GM23338 (cell line): ENCODE measurements around the gene KIAA1586.
"Not testable (repeated sequence)": the region's sequence is repeated elsewhere in the genome, so short reads cannot be mapped to it uniquely, and the experiment has no call there.

ENCODE experiments used
- CREB1 ChIP-seq: fragments of 250-450 bp; sonication (Bioruptor Pico); IDR thresholded peaks from 2 replicates; pipeline ENCODE4 v1.5.0; 2020; ENCODE audit warnings: low read depth, mild to moderate bottlenecking, moderate library complexity
- CTCF ChIP-seq, 2 experiments: fragments of 200-600 bp in 1 of 2; sonication (generic) in 1 of 2; conservative IDR thresholded peaks; 2 replicates each; pipeline versions ENCODE4 v1.5.1 to v1.6.1; 2016 to 2017; ENCODE audit warnings: antibody characterized with exemption in 2 of 2, low read depth in 2 of 2, mild to moderate bottlenecking in 2 of 2, moderate library complexity in 1 of 2
- EZH2 ChIP-seq: fragments of 200-600 bp; sonication (generic); IDR thresholded peaks from one replicate; pipeline ENCODE4 v1.8.0; 2017; ENCODE audit warnings: antibody characterized with exemption, mild to moderate bottlenecking, low read depth; ENCODE audit not compliant: unreplicated experiment
- EZH2phosphoT487 ChIP-seq: fragments of 200-600 bp; sonication (generic); IDR thresholded peaks from one replicate; pipeline ENCODE4 v1.8.1; 2018; ENCODE audit warnings: antibody characterized with exemption; ENCODE audit not compliant: unreplicated experiment
- JUNB ChIP-seq: IDR thresholded peaks from one replicate; pipeline ENCODE4 v1.6.1; 2016; ENCODE audit warnings: antibody characterized with exemption; ENCODE audit not compliant: unreplicated experiment
- NANOG ChIP-seq: IDR thresholded peaks from 2 replicates; pipeline ENCODE4 v1.6.1; 2016; ENCODE audit warnings: antibody characterized with exemption, borderline replicate concordance
- POLR2AphosphoS5 ChIP-seq: IDR thresholded peaks from 2 replicates; pipeline ENCODE4 v1.6.1; 2016; ENCODE audit warnings: antibody characterized with exemption, low read depth
- STAT1 ChIP-seq: IDR thresholded peaks from one replicate; pipeline ENCODE4 v1.6.1; 2016; ENCODE audit warnings: antibody characterized with exemption; ENCODE audit not compliant: unreplicated experiment
- ZNF114 ChIP-seq: fragments of 250-450 bp; sonication (Bioruptor Pico); IDR thresholded peaks from 2 replicates; pipeline ENCODE4 v1.5.0; 2020; ENCODE audit warnings: mild to moderate bottlenecking, moderate library complexity
- TF ChIP-seq, protein P1 (sequence below): IDR thresholded peaks from one replicate; pipeline ENCODE4 v1.6.1; 2018; ENCODE audit warnings: antibody characterized with exemption; ENCODE audit not compliant: unreplicated experiment
- TF ChIP-seq, protein P2 (sequence below): fragments of 250-450 bp; sonication (Bioruptor Pico); IDR thresholded peaks from 2 replicates; pipeline ENCODE4 v1.5.0; 2020; ENCODE audit warnings: mild to moderate bottlenecking, moderate library complexity
- TF ChIP-seq, protein P3 (sequence below): IDR thresholded peaks from 2 replicates; pipeline ENCODE4 v1.6.1; 2016; ENCODE audit warnings: antibody characterized with exemption

- not testable (repeated sequence) for TF ChIP-seq EZH2phosphoT487; CTCF (conservative IDR thresholded peaks at IDR 0.05; ENCODE audit: low read depth in 2 of 2); POLR2AphosphoS5; EZH2; NANOG; STAT1; CREB1 (CRISPR knock-in tag); JUNB; ZNF114
- TF ChIP-seq, protein P1, sequence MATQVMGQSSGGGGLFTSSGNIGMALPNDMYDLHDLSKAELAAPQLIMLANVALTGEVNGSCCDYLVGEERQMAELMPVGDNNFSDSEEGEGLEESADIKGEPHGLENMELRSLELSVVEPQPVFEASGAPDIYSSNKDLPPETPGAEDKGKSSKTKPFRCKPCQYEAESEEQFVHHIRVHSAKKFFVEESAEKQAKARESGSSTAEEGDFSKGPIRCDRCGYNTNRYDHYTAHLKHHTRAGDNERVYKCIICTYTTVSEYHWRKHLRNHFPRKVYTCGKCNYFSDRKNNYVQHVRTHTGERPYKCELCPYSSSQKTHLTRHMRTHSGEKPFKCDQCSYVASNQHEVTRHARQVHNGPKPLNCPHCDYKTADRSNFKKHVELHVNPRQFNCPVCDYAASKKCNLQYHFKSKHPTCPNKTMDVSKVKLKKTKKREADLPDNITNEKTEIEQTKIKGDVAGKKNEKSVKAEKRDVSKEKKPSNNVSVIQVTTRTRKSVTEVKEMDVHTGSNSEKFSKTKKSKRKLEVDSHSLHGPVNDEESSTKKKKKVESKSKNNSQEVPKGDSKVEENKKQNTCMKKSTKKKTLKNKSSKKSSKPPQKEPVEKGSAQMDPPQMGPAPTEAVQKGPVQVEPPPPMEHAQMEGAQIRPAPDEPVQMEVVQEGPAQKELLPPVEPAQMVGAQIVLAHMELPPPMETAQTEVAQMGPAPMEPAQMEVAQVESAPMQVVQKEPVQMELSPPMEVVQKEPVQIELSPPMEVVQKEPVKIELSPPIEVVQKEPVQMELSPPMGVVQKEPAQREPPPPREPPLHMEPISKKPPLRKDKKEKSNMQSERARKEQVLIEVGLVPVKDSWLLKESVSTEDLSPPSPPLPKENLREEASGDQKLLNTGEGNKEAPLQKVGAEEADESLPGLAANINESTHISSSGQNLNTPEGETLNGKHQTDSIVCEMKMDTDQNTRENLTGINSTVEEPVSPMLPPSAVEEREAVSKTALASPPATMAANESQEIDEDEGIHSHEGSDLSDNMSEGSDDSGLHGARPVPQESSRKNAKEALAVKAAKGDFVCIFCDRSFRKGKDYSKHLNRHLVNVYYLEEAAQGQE = not testable (repeated sequence)
- TF ChIP-seq, protein P2, sequence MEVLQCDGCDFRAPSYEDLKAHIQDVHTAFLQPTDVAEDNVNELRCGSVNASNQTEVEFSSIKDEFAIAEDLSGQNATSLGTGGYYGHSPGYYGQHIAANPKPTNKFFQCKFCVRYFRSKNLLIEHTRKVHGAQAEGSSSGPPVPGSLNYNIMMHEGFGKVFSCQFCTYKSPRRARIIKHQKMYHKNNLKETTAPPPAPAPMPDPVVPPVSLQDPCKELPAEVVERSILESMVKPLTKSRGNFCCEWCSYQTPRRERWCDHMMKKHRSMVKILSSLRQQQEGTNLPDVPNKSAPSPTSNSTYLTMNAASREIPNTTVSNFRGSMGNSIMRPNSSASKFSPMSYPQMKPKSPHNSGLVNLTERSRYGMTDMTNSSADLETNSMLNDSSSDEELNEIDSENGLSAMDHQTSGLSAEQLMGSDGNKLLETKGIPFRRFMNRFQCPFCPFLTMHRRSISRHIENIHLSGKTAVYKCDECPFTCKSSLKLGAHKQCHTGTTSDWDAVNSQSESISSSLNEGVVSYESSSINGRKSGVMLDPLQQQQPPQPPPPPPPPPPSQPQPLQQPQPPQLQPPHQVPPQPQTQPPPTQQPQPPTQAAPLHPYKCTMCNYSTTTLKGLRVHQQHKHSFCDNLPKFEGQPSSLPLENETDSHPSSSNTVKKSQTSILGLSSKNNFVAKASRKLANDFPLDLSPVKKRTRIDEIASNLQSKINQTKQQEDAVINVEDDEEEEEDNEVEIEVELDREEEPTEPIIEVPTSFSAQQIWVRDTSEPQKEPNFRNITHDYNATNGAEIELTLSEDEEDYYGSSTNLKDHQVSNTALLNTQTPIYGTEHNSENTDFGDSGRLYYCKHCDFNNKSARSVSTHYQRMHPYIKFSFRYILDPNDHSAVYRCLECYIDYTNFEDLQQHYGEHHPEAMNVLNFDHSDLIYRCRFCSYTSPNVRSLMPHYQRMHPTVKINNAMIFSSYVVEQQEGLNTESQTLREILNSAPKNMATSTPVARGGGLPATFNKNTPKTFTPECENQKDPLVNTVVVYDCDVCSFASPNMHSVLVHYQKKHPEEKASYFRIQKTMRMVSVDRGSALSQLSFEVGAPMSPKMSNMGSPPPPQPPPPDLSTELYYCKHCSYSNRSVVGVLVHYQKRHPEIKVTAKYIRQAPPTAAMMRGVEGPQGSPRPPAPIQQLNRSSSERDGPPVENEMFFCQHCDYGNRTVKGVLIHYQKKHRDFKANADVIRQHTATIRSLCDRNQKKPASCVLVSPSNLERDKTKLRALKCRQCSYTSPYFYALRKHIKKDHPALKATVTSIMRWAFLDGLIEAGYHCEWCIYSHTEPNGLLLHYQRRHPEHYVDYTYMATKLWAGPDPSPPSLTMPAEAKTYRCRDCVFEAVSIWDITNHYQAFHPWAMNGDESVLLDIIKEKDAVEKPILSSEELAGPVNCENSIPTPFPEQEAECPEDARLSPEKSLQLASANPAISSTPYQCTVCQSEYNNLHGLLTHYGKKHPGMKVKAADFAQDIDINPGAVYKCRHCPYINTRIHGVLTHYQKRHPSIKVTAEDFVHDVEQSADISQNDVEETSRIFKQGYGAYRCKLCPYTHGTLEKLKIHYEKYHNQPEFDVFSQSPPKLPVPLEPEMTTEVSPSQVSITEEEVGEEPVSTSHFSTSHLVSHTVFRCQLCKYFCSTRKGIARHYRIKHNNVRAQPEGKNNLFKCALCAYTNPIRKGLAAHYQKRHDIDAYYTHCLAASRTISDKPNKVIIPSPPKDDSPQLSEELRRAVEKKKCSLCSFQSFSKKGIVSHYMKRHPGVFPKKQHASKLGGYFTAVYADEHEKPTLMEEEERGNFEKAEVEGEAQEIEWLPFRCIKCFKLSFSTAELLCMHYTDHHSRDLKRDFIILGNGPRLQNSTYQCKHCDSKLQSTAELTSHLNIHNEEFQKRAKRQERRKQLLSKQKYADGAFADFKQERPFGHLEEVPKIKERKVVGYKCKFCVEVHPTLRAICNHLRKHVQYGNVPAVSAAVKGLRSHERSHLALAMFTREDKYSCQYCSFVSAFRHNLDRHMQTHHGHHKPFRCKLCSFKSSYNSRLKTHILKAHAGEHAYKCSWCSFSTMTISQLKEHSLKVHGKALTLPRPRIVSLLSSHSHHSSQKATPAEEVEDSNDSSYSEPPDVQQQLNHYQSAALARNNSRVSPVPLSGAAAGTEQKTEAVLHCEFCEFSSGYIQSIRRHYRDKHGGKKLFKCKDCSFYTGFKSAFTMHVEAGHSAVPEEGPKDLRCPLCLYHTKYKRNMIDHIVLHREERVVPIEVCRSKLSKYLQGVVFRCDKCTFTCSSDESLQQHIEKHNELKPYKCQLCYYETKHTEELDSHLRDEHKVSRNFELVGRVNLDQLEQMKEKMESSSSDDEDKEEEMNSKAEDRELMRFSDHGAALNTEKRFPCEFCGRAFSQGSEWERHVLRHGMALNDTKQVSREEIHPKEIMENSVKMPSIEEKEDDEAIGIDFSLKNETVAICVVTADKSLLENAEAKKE = not testable (repeated sequence)
- TF ChIP-seq, protein P3, sequence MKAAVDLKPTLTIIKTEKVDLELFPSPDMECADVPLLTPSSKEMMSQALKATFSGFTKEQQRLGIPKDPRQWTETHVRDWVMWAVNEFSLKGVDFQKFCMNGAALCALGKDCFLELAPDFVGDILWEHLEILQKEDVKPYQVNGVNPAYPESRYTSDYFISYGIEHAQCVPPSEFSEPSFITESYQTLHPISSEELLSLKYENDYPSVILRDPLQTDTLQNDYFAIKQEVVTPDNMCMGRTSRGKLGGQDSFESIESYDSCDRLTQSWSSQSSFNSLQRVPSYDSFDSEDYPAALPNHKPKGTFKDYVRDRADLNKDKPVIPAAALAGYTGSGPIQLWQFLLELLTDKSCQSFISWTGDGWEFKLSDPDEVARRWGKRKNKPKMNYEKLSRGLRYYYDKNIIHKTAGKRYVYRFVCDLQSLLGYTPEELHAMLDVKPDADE = not testable (repeated sequence)
Measured at GRCh38 chr6:57044061-57044460, 2.4 kb upstream of the KIAA1586 start.
